ENCODE measurements around the gene CRACR2B. TPM values are rescaled to one million over a fixed set of nuclear protein-coding genes. Genes with fewer than 3 reads are reported as not detected.

CRACR2B gene
- polyA plus RNA-seq, 6 donors from 2014 or later: 0.41 to 1.00 (median 0.55) TPM; not detected in 3

DNA sequence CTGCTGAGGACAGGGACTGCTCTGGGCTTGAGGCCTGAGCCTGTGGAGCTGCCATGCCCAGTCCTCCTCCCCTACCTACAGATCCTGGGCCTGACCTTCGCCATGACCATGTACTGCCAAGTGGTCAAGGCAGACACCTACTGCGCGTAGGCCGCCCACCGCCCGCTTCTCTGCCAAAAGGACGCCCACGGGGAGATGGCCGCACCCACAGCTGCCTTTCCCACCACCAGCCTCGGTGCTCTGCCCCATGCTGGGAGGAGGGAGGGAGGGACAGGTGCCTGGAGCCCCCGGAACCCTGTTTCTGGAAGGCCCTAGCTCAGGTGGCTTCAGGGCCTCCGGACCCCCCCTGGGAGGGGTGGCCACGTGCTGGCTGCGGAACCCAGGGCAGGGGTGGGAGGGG is 38.8 kb downstream of the CRACR2B start:
- H3K36me3 Mint-ChIP-seq: no peaks in the 10 kb centered on the region
- H3K27me3 Mint-ChIP-seq: no peaks in the 10 kb centered on the region
- H3K4me3 Mint-ChIP-seq: no peak overlapping the region
- ATAC-seq (ENCODE audit: low read depth in 2 of 2): no peak
- no peak overlapping the region for H3K27ac Mint-ChIP-seq
- no peaks in the 10 kb centered on the region for H3K4me1 Mint-ChIP-seq
- no peak for DNase-seq
- no peaks in the 10 kb centered on the region for H3K9me3 Mint-ChIP-seq

DNA sequence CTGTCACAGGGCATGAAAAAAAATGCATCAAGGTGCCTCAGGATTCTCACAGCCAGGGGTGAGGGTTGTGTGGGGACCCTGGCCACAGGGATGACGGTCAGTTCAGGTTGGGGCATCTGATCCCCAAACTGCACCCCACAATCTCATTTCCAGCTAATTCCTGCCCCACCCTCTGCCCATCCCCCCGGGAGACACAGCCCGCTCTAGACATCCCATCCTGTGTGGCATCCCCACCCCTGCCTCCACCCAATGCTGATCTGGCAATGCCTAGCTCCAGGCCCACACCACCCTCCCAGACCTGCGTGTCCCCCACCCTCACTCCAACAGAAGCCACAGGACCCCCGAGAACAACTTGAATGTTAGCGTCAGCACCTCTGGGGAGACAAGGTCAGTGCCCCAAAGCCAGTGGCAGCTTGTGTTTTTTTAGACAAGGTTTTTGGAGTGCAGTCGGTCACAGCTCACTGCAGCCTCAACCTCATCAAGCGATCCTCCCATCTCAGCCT is 40.2 kb downstream of the CRACR2B start:
- H3K4me1 Mint-ChIP-seq: no peaks in the 10 kb centered on the region
- ATAC-seq (ENCODE audit: low read depth in 2 of 2): no peak
- no peaks in the 10 kb centered on the region for H3K36me3 Mint-ChIP-seq
- H3K4me3 Mint-ChIP-seq: no peak overlapping the region
- H3K27ac Mint-ChIP-seq: peak overlapping the region in 2 of 6 donors; percentile 27 to 60
- no peaks in the 10 kb centered on the region for H3K27me3 Mint-ChIP-seq
- H3K9me3 Mint-ChIP-seq: no peaks in the 10 kb centered on the region
- no peak for DNase-seq

DNA sequence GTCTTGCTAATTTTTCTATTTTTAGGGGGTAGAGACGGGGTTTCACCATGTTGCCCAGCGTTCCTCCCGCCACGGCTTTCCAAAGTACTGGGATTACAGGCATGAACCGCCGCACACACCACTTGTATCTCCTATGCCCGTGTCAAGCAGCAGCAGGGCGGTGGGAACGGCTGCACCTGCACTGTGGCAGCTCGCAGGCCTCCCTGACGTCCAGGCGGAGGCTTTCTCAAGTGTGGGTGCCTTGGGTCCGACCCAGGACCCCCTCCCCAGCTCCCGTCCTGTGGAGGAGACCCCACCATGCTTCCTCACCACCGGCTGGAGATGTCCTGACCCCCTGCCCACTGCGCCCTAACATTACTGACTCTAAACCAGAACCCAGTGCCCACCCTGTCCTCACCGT is 40.7 kb downstream of the CRACR2B start:
- Mint-ChIP-seq H3K27ac (peak overlapping the region in 2 of 6 donors; percentile 56 to 60), H3K4me1 (peaks cover 0 to 3% (median 0%) of the 10 kb centered on the region in 3 donors), H3K36me3 (peaks cover 0 to 2% of the 10 kb centered on the region in 2 donors), H3K27me3 (no peaks in the 10 kb centered on the region), H3K4me3 (no peak overlapping the region), H3K9me3 (no peaks in the 10 kb centered on the region)
- no peak for ATAC-seq (ENCODE audit: low read depth in 2 of 2)
- DNase-seq: no peak

DNA sequence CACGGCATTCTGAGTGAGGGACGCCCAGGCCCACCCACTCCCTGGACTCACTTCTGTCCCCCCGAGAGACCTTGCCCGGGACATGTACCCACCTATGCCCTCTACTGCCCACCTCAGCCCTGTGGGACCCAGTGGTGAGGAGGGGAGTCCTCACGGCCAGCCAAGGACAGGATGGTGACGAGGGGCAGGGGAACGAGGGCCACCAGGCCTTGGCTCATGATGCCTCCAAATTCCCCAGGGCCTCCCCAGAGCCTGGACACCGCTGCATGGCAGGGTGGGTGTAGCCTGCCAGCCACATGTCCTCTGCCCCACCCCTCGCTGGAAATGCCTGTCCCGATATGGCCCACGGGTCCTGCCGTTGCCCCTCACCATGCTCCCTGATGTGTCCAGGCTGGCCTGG is 41.1 kb downstream of the CRACR2B start:
- H3K9me3 Mint-ChIP-seq: no peaks in the 10 kb centered on the region
- no peaks in the 10 kb centered on the region for H3K27me3 Mint-ChIP-seq
- H3K27ac Mint-ChIP-seq: peak overlapping the region in 1 of 6 donors; percentile 56
- ATAC-seq (ENCODE audit: low read depth in 2 of 2) (no peak), DNase-seq (no peak)
- peaks cover 0 to 7% (median 3%) of the 10 kb centered on the region in 3 donors for H3K4me1 Mint-ChIP-seq
- H3K4me3 Mint-ChIP-seq: no peak overlapping the region
- peaks cover 0 to 6% of the 10 kb centered on the region in 2 donors for H3K36me3 Mint-ChIP-seq

DNA sequence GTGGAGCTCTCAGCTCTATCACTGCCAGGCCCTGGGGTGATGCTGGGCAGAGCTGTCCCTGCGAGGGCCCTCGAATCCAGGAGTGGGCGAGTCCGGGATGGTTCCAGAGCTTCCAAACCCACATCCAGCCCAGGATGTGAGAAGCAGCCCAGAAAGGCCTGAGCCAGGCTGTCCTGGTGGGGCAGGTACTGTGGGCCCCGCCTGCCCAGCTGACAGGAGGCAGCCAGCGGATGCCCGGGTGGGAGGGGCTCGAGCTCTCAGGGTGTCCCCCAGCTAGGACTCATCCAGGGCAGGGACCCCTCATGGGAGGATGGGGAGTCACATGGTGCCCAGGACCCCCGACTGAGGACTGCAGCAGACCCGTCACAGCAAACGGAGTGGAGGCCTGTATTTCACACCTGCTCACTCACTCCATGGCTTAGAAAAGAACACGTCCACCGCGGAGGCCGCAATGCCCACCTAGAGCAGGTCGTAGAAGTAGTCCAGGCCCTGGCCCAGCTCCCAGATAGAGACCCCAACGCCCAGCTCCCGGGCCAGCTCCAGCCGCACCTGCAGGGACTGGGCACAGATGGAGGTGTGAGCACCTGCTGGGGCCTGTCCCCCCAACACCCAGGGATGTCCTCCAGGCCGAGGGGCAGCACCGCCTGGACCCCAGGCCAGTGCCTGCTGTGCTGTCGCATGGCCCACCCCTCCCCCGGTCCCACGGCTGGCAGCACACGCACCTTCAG is 41.8 kb downstream of the CRACR2B start:
- Mint-ChIP-seq H3K9me3 (no peaks in the 10 kb centered on the region), H3K27me3 (no peaks in the 10 kb centered on the region), H3K4me3 (no peak overlapping the region), H3K4me1 (peaks cover 0 to 8% (median 4%) of the 10 kb centered on the region in 3 donors), H3K36me3 (peaks cover 0 to 7% of the 10 kb centered on the region in 2 donors), H3K27ac (no peak overlapping the region)
- no peak for ATAC-seq (ENCODE audit: low read depth in 2 of 2)
- DNase-seq: no peak

DNA sequence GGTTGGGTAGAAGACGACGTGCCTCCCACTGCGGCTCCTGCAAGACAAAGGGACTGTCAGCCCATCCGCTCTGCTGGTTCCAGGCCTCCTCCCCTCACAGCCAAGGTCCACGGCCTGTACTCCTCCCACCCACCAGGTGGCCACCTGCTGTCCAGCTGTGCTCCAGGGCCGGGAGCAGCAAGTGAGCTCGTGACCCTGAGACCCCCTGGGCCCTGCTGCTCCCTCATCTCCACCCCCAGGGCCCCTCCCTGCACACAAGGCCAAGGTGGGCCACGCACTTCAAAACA is 42.4 kb downstream of the CRACR2B start:
- Mint-ChIP-seq H3K27me3 (no peaks in the 10 kb centered on the region), H3K4me1 (peaks cover 0 to 8% (median 4%) of the 10 kb centered on the region in 3 donors)
- ATAC-seq (ENCODE audit: low read depth in 2 of 2): no peak

DNA sequence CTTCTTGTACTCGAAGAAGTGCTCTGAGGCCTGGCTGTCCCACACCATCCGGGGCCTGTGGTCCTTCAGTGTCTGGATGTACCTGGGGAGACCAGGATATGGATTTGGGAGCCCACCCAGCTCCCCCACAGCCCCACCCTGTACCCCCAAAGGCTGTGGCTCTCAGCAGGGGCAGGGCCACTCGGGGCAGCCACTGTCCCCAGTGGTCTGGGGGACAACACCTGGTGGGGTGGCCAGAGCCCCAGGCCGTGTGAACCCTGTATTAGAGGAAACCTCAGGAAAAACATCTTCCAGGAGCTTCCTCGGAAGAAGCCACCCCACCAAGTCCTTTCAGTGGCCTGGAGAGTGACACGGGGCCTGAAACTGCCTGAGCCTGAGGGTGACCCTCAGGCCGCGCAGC is 42.7 kb downstream of the CRACR2B start:
- no peak for ATAC-seq (ENCODE audit: low read depth in 2 of 2)
- H3K4me1 Mint-ChIP-seq: peaks cover 0 to 8% (median 5%) of the 10 kb centered on the region in 3 donors
- H3K27ac Mint-ChIP-seq: no peak overlapping the region

More for the DNA sequence above, 42.4 kb downstream of the CRACR2B start:
- Mint-ChIP-seq H3K4me3 (no peak overlapping the region), H3K27ac (no peak overlapping the region), H3K9me3 (no peaks in the 10 kb centered on the region), H3K36me3 (peaks cover 0 to 7% of the 10 kb centered on the region in 2 donors)
- DNase-seq: no peak

DNA sequence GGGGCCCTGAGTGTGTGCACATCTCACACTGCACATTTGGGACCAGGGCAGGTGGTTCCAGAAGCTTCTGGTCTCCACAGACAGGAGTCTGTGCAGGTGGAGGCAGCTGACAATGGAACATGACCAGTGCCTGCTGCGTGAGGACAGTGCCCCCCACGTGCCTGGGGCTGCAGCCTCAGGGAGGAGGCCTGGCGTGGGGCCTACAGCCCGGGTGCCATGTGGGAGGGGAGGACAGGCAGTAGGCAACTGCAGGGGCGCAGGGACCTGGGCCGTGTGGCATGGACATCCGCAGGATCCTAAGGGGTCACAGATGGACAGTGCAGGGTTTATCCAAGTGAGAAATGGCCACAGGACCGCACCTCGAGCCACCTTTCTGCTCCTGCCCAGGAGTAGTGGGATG is 43.8 kb downstream of the CRACR2B start:
- Mint-ChIP-seq H3K9me3 (no peaks in the 10 kb centered on the region), H3K4me1 (peaks cover 0 to 12% (median 8%) of the 10 kb centered on the region in 3 donors), H3K27me3 (no peaks in the 10 kb centered on the region), H3K36me3 (peaks cover 0 to 16% of the 10 kb centered on the region in 2 donors), H3K4me3 (no peak overlapping the region), H3K27ac (no peak overlapping the region)
- ATAC-seq (ENCODE audit: low read depth in 2 of 2) (no peak), DNase-seq (no peak)

More for the DNA sequence above, 42.7 kb downstream of the CRACR2B start:
- no peaks in the 10 kb centered on the region for H3K27me3 Mint-ChIP-seq
- no peaks in the 10 kb centered on the region for H3K9me3 Mint-ChIP-seq
- H3K36me3 Mint-ChIP-seq: peaks cover 0 to 9% of the 10 kb centered on the region in 2 donors
- no peak for DNase-seq
- no peak overlapping the region for H3K4me3 Mint-ChIP-seq

DNA sequence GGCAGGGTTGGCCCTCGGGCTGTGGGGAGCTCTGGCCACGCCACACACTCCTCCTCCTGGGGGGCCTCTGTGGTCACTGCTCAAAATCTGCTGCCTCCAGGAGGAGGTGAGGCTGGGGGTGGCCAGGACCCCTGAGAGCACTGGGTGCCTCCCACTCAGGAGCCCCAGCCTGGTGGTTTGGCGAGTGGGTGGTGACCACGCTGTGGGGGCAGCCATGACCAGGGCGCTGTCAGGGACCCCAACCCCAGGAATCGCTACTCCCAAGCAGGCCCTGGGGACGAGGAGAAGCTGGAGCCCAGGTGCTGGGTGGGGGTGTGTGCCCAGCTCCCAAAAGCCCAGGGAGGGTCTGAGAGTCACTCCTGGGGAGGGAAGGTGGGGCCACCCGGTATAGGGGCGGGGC is 45.1 kb downstream of the CRACR2B start:
- Mint-ChIP-seq H3K9me3 (peaks cover 0 to 1% (median 0%) of the 10 kb centered on the region in 7 donors), H3K27ac (no peak overlapping the region), H3K27me3 (no peaks in the 10 kb centered on the region), H3K4me3 (no peak overlapping the region), H3K36me3 (peaks cover 0 to 16% of the 10 kb centered on the region in 2 donors), H3K4me1 (peaks cover 0 to 12% (median 8%) of the 10 kb centered on the region in 3 donors)
- ATAC-seq (ENCODE audit: low read depth in 2 of 2) (no peak), DNase-seq (no peak)

DNA sequence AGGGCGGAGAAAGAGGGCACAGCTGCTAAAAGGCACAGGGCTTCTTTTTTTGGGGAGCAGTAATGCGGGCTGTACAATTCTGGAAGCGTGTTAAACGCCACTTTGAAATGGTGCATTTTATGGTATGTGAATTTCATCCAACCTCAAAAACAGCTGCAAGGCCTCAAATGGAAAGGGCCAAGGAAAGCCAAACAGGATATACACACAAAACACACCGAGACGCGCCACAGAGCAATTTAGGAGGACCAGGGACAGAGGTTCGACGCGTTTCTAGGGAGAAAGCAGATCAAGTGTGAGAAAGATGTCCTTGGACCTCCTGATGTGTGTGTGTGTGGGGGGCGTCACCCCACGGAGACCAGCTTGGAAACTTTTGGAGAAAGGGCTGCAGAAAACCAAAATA is 46.0 kb downstream of the CRACR2B start:
- peaks cover 0 to 12% (median 8%) of the 10 kb centered on the region in 3 donors for H3K4me1 Mint-ChIP-seq
- H3K27me3 Mint-ChIP-seq: no peaks in the 10 kb centered on the region
- H3K36me3 Mint-ChIP-seq: peaks cover 0 to 16% of the 10 kb centered on the region in 2 donors
- ATAC-seq (ENCODE audit: low read depth in 2 of 2) (no peak), DNase-seq (no peak)
- no peak overlapping the region for H3K4me3 Mint-ChIP-seq
- peaks cover 0 to 1% (median 0%) of the 10 kb centered on the region in 7 donors for H3K9me3 Mint-ChIP-seq
- H3K27ac Mint-ChIP-seq: peak overlapping the region in 1 of 6 donors; percentile 9

DNA sequence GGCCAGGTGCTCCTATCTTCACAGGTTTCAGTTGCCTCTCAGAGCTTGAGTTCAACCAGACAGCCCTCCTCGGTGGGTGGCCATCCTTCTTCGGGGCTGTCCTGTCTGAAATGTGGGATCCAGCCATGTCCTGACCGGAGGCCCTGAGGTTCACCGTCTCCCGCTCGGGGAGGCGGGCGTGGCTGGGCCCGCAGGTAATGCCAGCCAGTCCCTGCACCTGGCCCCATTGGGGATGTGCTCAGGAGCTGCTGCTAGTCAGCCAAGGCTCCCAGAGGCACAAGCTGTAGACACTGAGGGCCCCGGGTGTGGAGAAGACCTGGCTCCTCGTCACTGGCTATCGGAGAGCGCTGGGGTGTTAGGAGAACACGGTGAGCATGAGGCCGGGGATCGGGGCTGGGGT is 47.5 kb downstream of the CRACR2B start:
- Mint-ChIP-seq H3K9me3 (peaks cover 0 to 1% (median 0%) of the 10 kb centered on the region in 7 donors), H3K27ac (peak overlapping the region in 1 of 6 donors; percentile 85), H3K36me3 (peaks cover 0 to 16% of the 10 kb centered on the region in 2 donors), H3K27me3 (no peaks in the 10 kb centered on the region), H3K4me3 (no peak overlapping the region), H3K4me1 (peaks cover 0 to 16% (median 8%) of the 10 kb centered on the region in 3 donors)
- no peak for DNase-seq
- ATAC-seq (ENCODE audit: low read depth in 2 of 2): no peak

DNA sequence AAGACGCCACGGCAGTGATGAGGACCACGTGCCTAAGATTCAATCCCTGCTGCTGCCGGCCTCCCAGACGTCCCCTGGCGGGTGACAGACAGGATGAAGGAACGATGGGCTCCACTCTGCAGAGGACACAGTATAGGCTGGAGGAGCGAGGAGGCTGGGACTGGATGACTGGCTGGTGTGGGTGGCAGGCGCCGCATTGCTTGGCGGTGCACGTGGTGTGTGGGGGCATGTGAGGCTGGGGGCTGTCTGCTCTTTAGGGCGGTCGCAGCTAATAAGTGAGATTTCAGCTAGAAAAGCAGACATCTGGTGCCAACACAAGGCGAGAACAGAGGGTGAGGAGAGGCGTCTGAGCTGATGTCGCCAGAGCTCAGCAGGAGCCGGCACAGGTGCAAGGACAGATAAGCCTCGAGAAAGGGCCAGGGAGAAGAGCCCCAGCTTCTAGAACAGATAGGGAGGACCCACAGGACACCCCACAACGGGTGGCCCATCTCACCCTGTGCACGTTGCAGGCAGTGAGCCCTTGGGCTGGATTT is 48.1 kb downstream of the CRACR2B start:
- Mint-ChIP-seq H3K4me3 (peak overlapping the region in 1 of 8 donors; percentile 76), H3K9me3 (peaks cover 0 to 1% (median 0%) of the 10 kb centered on the region in 7 donors), H3K36me3 (peaks cover 0 to 16% of the 10 kb centered on the region in 2 donors), H3K4me1 (peaks cover 0 to 16% (median 8%) of the 10 kb centered on the region in 3 donors), H3K27me3 (no peaks in the 10 kb centered on the region), H3K27ac (peak overlapping the region in 1 of 6 donors; percentile 85)
- DNase-seq (no peak), ATAC-seq (ENCODE audit: low read depth in 2 of 2) (no peak)

DNA sequence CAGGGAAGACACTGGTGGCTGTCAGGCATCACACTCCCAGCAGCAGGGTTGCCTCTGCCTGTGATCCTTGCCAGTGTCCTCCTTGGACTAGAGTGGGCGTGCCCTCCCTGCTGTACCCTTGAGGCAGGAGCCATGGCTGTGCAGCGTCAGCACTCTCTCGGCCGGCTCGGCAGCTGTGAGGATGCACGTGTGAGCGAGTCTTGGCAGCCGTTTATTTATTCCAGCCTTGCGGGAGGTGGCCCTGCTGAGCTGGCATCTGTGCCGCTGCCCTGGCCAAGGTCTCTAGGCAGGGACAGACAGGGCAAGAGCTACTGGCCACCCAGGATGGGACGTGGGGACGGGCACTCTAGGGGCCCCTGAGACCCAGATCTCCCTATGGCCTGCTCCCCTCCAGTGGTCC is 48.8 kb downstream of the CRACR2B start:
- H3K27ac Mint-ChIP-seq: no peak overlapping the region
- no peak for DNase-seq
- H3K9me3 Mint-ChIP-seq: peaks cover 0 to 1% (median 0%) of the 10 kb centered on the region in 7 donors
- peaks cover 0 to 16% (median 8%) of the 10 kb centered on the region in 3 donors for H3K4me1 Mint-ChIP-seq
- no peak overlapping the region for H3K4me3 Mint-ChIP-seq
- peaks cover 0 to 16% of the 10 kb centered on the region in 2 donors for H3K36me3 Mint-ChIP-seq
- no peaks in the 10 kb centered on the region for H3K27me3 Mint-ChIP-seq
- no peak for ATAC-seq (ENCODE audit: low read depth in 2 of 2)

DNA sequence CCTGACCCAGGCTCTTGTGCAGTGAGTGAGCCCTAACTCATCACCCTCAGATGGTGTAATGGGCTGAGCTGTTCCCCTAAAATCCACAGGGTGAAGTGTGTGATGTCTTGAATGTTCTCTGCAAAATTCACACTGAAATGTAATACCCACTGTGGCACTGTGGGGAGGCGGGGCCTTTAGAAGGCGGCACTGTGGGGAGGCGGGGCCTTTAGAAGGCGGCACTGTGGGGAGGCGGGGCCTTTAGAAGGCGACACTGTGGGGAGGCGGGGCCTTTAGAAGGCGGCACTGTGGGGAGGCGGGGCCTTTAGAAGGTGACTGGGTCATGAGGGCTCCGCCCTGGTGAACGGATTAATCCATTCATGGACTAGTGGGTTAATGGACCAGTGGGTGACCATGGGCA is 49.8 kb downstream of the CRACR2B start:
- Mint-ChIP-seq H3K27ac (no peak overlapping the region), H3K4me3 (no peak overlapping the region), H3K9me3 (peaks cover 0 to 1% (median 0%) of the 10 kb centered on the region in 7 donors), H3K27me3 (no peaks in the 10 kb centered on the region), H3K4me1 (peaks cover 0 to 16% (median 8%) of the 10 kb centered on the region in 3 donors), H3K36me3 (peaks cover 5 to 22% of the 10 kb centered on the region in 2 donors)
- no peak for DNase-seq
- ATAC-seq (ENCODE audit: low read depth in 2 of 2): peak in 1 of 2 donors; percentile 13
